HepG2 (cell line): Measurements from ENCODE around the gene BAZ1A.

Source experiments
- ZMYM2 ChIP-seq: sonication (generic); formaldehyde crosslinking; IDR thresholded peaks from 2 replicates; pipeline ENCODE4 v1.8.0; 2022; ENCODE audit warnings: mild to moderate bottlenecking, missing genetic modification reagents
- ZMYM3 ChIP-seq: sonication (generic); formaldehyde crosslinking; IDR thresholded peaks from 2 replicates; pipeline ENCODE4 v1.5.1; 2020; ENCODE audit warnings: mild to moderate bottlenecking, missing genetic modification reagents
- ZNF563 ChIP-seq: sonication (generic); formaldehyde crosslinking; IDR thresholded peaks from 2 replicates; pipeline ENCODE4 v1.8.0; 2022; ENCODE audit warnings: mild to moderate bottlenecking, moderate library complexity, missing genetic modification reagents
- TF ChIP-seq, protein P1 (sequence below): sonication (generic); formaldehyde crosslinking; IDR thresholded peaks from 2 replicates; pipeline ENCODE4 v1.5.0; 2020; ENCODE audit warnings: missing genetic modification reagents, mild to moderate bottlenecking, borderline replicate concordance

DNA sequence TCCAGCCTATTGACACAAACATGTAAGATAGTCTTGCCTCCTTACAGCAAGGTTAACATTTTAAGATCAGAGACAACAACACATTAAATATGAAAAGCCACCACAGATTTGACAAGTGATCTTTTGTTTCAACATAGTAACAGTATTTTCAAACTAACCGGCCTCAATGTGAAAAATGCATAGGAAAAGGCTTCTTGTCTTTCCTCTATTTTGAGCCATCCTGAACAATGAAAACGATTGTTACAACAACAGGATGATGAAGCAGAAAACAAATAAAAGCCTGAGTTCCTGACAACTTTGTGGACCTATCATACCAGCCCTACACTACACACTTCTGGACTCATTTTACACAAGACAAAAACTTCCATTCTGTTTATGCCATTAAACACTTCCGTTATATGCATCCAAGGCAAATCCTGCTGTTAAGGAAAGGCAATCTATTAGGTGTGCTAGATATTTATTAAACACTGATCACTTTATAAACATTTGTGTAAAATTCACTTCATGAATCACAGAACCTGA lies 37.3 kb downstream of the BAZ1A start:
- TF ChIP-seq ZNF563 = no peak
- no peak for TF ChIP-seq ZMYM2 (CRISPR knock-in tag)
- no peak for TF ChIP-seq ZMYM3 (CRISPR knock-in tag)
- TF ChIP-seq, protein P1, sequence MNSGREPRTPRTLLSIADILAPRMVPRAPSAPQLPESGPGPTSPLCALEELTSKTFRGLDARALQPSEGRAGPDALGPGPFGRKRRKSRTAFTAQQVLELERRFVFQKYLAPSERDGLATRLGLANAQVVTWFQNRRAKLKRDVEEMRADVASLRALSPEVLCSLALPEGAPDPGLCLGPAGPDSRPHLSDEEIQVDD = no peak
